Sigmoid colon (tissue), 7 donors: Measurements from ENCODE around the gene ATP1A2. TPM values are rescaled to one million over a fixed set of nuclear protein-coding genes. Genes with fewer than 3 reads are reported as not detected.

Source experiments
- DNase-seq: peaks from one replicate; pipeline ENCODE4 v3.0.0-alpha.2; 2019
- H3K27ac ChIP-seq, 4 donors: fragments of 200-600 bp; sonication (generic); one replicate each; pipeline ENCODE4 v1.5.1; 2016 to 2019; ENCODE audit warnings: mild to moderate bottlenecking in 1 of 4
- H3K27me3 ChIP-seq, 3 donors: fragments of 200-600 bp; sonication (generic); one replicate each; pipeline ENCODE4 v1.5.1; 2019; ENCODE audit warnings: mild to moderate bottlenecking in 1 of 3
- H3K36me3 ChIP-seq, 4 donors: fragments of 200-600 bp; sonication (generic); one replicate each; pipeline ENCODE4 v1.5.1; 2016 to 2019
- H3K4me1 ChIP-seq, 4 donors: fragments of 200-600 bp; sonication (generic); one replicate each; pipeline ENCODE4 v1.5.1; 2017 to 2019
- H3K4me3 ChIP-seq, 4 donors: fragments of 200-600 bp; sonication (generic); one replicate each; pipeline ENCODE4 v1.5.1; 2017 to 2019; ENCODE audit warnings: mild to moderate bottlenecking in 2 of 4, moderate library complexity in 1 of 4
- H3K9me3 ChIP-seq, 4 donors: fragments of 200-600 bp in 3 of 4; sonication (generic) in 3 of 4; one replicate each; pipeline versions ENCODE4 v1.5.1 to v1.6.1; 2013 to 2019
- CTCF ChIP-seq, 4 experiments: fragments of 450-650 bp in 3 of 4; fragments of 200-600 bp in 1 of 4; IDR thresholded peaks; one replicate each; pipeline ENCODE4 v1.5.1; 2016 to 2019; ENCODE audit warnings: antibody characterized with exemption in 4 of 4, mild to moderate bottlenecking in 3 of 4, moderate library complexity in 2 of 4
- EP300 ChIP-seq, 4 donors: sonication (generic); formaldehyde crosslinking; IDR thresholded peaks; one replicate each; pipeline ENCODE4 v1.6.1; 2017; ENCODE audit warnings: antibody characterized with exemption in 4 of 4
- POLR2A ChIP-seq, 2 donors: fragments of 450-650 bp; IDR thresholded peaks; one replicate each; pipeline ENCODE4 v1.6.1; 2016; ENCODE audit warnings: antibody characterized with exemption in 2 of 2, mild to moderate bottlenecking in 2 of 2, moderate library complexity in 2 of 2
- POLR2AphosphoS5 ChIP-seq, 4 donors: sonication (generic); formaldehyde crosslinking; IDR thresholded peaks; one replicate each; pipeline ENCODE4 v1.6.1; 2017; ENCODE audit warnings: antibody characterized with exemption in 4 of 4
- WGBS, 2 donors: extraction: QIAGEN DNeasy Blood & Tissue Kit; methylation state at CpG; one replicate each; pipeline ENCODE4 v1.1.7; 2013; 5-methylcytosine and 5-hydroxymethylcytosine counted together
- intact Hi-C: fragments of 100-400 bp; cut with DNase I; formaldehyde crosslinking; loops from one replicate; pipeline ENCODE4 v1.15.1; 2023
- polyA plus RNA-seq, 3 donors: library from polyadenylated mRNA; stranded (reverse); fragments of 200-250 nt; gene quantifications; one replicate each; pipeline ENCODE4 v1.2.3, GENCODE V29; 2013
- total RNA-seq, 4 donors: library from RNA; depleted of rRNA; stranded (reverse); fragments of >200 nt; gene quantifications; one replicate each; pipeline ENCODE4 v1.1.0, GENCODE V29; 2016
- donor health status: healthy with polysubstance abuse.
- donor health status: Bipolar disorder and iron deficiency.
- donor health status: healthy.

Gene ATP1A2
- total and polyA plus RNA-seq, 7 donors = 0.92 to 153 (median 60.7) TPM

- intact Hi-C loops = no loop called here
- DNase-seq = no peak
- H3K9me3 ChIP-seq = no peaks in the 10 kb centered on the region
- no peak overlapping the region for H3K27ac ChIP-seq
- peaks cover 0 to 6% (median 0%) of the 10 kb centered on the region in 4 donors for H3K4me1 ChIP-seq
- H3K4me3 ChIP-seq = no peak overlapping the region
- TF ChIP-seq CTCF (IDR thresholded peaks at IDR 0.05) = no peak
- no peak for TF ChIP-seq POLR2A (IDR thresholded peaks at IDR 0.05)
- no peak for TF ChIP-seq POLR2AphosphoS5 (IDR thresholded peaks at IDR 0.05)
- TF ChIP-seq EP300 (IDR thresholded peaks at IDR 0.05) = no peak
- H3K27me3 ChIP-seq = no peaks in the 10 kb centered on the region
- 89 to 90% methylated on average over 5 of the region's 5 CpGs for WGBS, 2 donors
- no peaks in the 10 kb centered on the region for H3K36me3 ChIP-seq
Measured at GRCh38 chr1:160156361-160156760, 40.8 kb downstream of the ATP1A2 start.

GRCh38 chr1:160157174-160157573 is 41.6 kb downstream of the ATP1A2 start:
- Histone ChIP-seq H3K4me1 (peaks cover 0 to 6% (median 0%) of the 10 kb centered on the region in 4 donors), H3K27ac (no peak overlapping the region), H3K4me3 (no peak overlapping the region), H3K27me3 (no peaks in the 10 kb centered on the region), H3K36me3 (no peaks in the 10 kb centered on the region), H3K9me3 (no peaks in the 10 kb centered on the region)
- no peak for DNase-seq
- 78 to 86% methylated on average over 4 of the region's 4 CpGs for WGBS, 2 donors
- intact Hi-C loops = no loop called here
- TF ChIP-seq CTCF (IDR thresholded peaks at IDR 0.05) (no peak), POLR2AphosphoS5 (IDR thresholded peaks at IDR 0.05) (no peak), EP300 (IDR thresholded peaks at IDR 0.05) (no peak), POLR2A (IDR thresholded peaks at IDR 0.05) (no peak)

- intact Hi-C loops = no loop called here
- H3K4me1 ChIP-seq = peaks cover 0 to 6% (median 0%) of the 10 kb centered on the region in 4 donors
- H3K36me3 ChIP-seq = no peaks in the 10 kb centered on the region
- no peaks in the 10 kb centered on the region for H3K27me3 ChIP-seq
- no peaks in the 10 kb centered on the region for H3K9me3 ChIP-seq
- WGBS, 2 donors = 75 to 90% methylated on average over 3 of the region's 3 CpGs
- H3K27ac ChIP-seq = no peak overlapping the region
- no peak for DNase-seq
- TF ChIP-seq POLR2A (IDR thresholded peaks at IDR 0.05) = no peak
- no peak for TF ChIP-seq CTCF (IDR thresholded peaks at IDR 0.05)
- no peak for TF ChIP-seq EP300 (IDR thresholded peaks at IDR 0.05)
- no peak for TF ChIP-seq POLR2AphosphoS5 (IDR thresholded peaks at IDR 0.05)
- no peak overlapping the region for H3K4me3 ChIP-seq
Measured at GRCh38 chr1:160158031-160158430, 42.5 kb downstream of the ATP1A2 start.

GRCh38 chr1:160158534-160158933 is 43.0 kb downstream of the ATP1A2 start:
- TF ChIP-seq POLR2A (IDR thresholded peaks at IDR 0.05) (no peak), CTCF (IDR thresholded peaks at IDR 0.05) (no peak), POLR2AphosphoS5 (IDR thresholded peaks at IDR 0.05) (no peak), EP300 (IDR thresholded peaks at IDR 0.05) (no peak)
- H3K4me1 ChIP-seq = peaks cover 0 to 6% (median 0%) of the 10 kb centered on the region in 4 donors
- intact Hi-C loops = no loop called here
- H3K27me3 ChIP-seq = no peaks in the 10 kb centered on the region
- H3K36me3 ChIP-seq = no peaks in the 10 kb centered on the region
- DNase-seq = no peak
- 85 to 89% methylated on average over 4 of the region's 4 CpGs for WGBS, 2 donors
- no peak overlapping the region for H3K4me3 ChIP-seq
- no peaks in the 10 kb centered on the region for H3K9me3 ChIP-seq
- no peak overlapping the region for H3K27ac ChIP-seq

GRCh38 chr1:160159846-160160245 is 44.3 kb downstream of the ATP1A2 start:
- Histone ChIP-seq H3K4me1 (peaks cover 0 to 6% (median 0%) of the 10 kb centered on the region in 4 donors), H3K36me3 (no peaks in the 10 kb centered on the region), H3K27ac (no peak overlapping the region), H3K9me3 (no peaks in the 10 kb centered on the region), H3K27me3 (no peaks in the 10 kb centered on the region), H3K4me3 (no peak overlapping the region)
- DNase-seq = no peak
- intact Hi-C loops = no loop called here
- no peak for TF ChIP-seq EP300 (IDR thresholded peaks at IDR 0.05)
- TF ChIP-seq POLR2AphosphoS5 (IDR thresholded peaks at IDR 0.05) = no peak
- TF ChIP-seq CTCF (IDR thresholded peaks at IDR 0.05) = no peak
- no peak for TF ChIP-seq POLR2A (IDR thresholded peaks at IDR 0.05)
